Stimulated activated CD4-positive, alpha-beta T cell treated with anti-CD3 and anti-CD28 coated beads, Interleukin-15, amount 100 ng/mL, for 48 hours (primary cell): ENCODE results near the gene IPO11.
"Not testable (repeated sequence)": the region's sequence is repeated elsewhere in the genome, so short reads cannot be mapped to it uniquely, and the experiment has no call there.

Experiments
- DNase-seq, 2 donors: peaks; one replicate each; pipeline ENCODE4 v3.0.0-alpha.2; 2020; ENCODE audit warnings: low read depth in 2 of 2

IPO11 gene

GRCh38 chr5:62596691-62597090, 184.1 kb downstream of the IPO11 start:
- no peak for DNase-seq

- no peak for DNase-seq
Measured at GRCh38 chr5:62597314-62597713, 184.8 kb downstream of the IPO11 start.

- DNase-seq: no peak
Measured at GRCh38 chr5:62600560-62601252, 188.1 kb downstream of the IPO11 start.

- DNase-seq: no peak
Measured at GRCh38 chr5:62603934-62604333, 191.4 kb downstream of the IPO11 start.

- DNase-seq: no peak
Measured at GRCh38 chr5:62605638-62606037, 193.1 kb downstream of the IPO11 start.

- DNase-seq: no peak
Measured at GRCh38 chr5:62606878-62607277, 194.3 kb downstream of the IPO11 start.

GRCh38 chr5:62607615-62608014, 195.1 kb downstream of the IPO11 start:
- DNase-seq: no peak

GRCh38 chr5:62608529-62609511, 196.3 kb downstream of the IPO11 start:
- DNase-seq: no peak

GRCh38 chr5:62614355-62614754, 201.8 kb downstream of the IPO11 start:
- no peak for DNase-seq

GRCh38 chr5:62616615-62617277, 204.2 kb downstream of the IPO11 start:
- DNase-seq: no peak

GRCh38 chr5:62617943-62618342, 205.4 kb downstream of the IPO11 start:
- DNase-seq: no peak

- no peak for DNase-seq
Measured at GRCh38 chr5:62620761-62621160, 208.2 kb downstream of the IPO11 start.

GRCh38 chr5:62621280-62621679, 208.7 kb downstream of the IPO11 start:
- no peak for DNase-seq

GRCh38 chr5:62623271-62623670, 210.7 kb downstream of the IPO11 start:
- no peak for DNase-seq

GRCh38 chr5:62624436-62624835, 211.9 kb downstream of the IPO11 start:
- not testable (repeated sequence) for DNase-seq

- no peak for DNase-seq
Measured at GRCh38 chr5:62626534-62626933, 214.0 kb downstream of the IPO11 start.

GRCh38 chr5:62627121-62627520, 214.6 kb downstream of the IPO11 start:
- DNase-seq: no peak

GRCh38 chr5:62627901-62628300, 215.3 kb downstream of the IPO11 start:
- no peak for DNase-seq

GRCh38 chr5:62631909-62632580, 219.5 kb downstream of the IPO11 start:
- no peak for DNase-seq

- no peak for DNase-seq
Measured at GRCh38 chr5:62633243-62633642, 220.7 kb downstream of the IPO11 start.

GRCh38 chr5:62640446-62640845, 227.9 kb downstream of the IPO11 start:
- DNase-seq: no peak

GRCh38 chr5:62642468-62642867, 229.9 kb downstream of the IPO11 start:
- DNase-seq: no peak
